ENCODE measurements around the gene KSR1. TPM values are rescaled to one million over a fixed set of nuclear protein-coding genes. Genes with fewer than 3 reads are reported as not detected.

Gene KSR1
- total and polyA plus RNA-seq, 4 donors: 19.0 to 75.7 (median 42.6) TPM

- Histone ChIP-seq H3K27ac (ENCODE audit: low read depth in 1 of 2, low read length in 2 of 2) (no peak overlapping the region), H3K4me1 (ENCODE audit: control insufficient read depth in 1 of 2, insufficient read depth in 2 of 2, low read length in 2 of 2) (no peaks in the 10 kb centered on the region), H3K4me3 (ENCODE audit: low read length in 2 of 2) (no peak overlapping the region), H3K36me3 (ENCODE audit: control insufficient read depth in 1 of 2, insufficient read depth in 2 of 2, low read length in 1 of 2) (no peaks in the 10 kb centered on the region), H3K9me3 (ENCODE audit: control insufficient read depth, low read length) (no peaks in the 10 kb centered on the region), H3K27me3 (ENCODE audit: control insufficient read depth in 1 of 2, insufficient read depth in 2 of 2, low read length in 1 of 2) (no peaks in the 10 kb centered on the region)
- WGBS, 2 donors: 71 to 72% methylated on average over 14 of the region's 14 CpGs
- intact Hi-C loops (cut with DNase I): no loop called here
- ATAC-seq (ENCODE audit: low FRiP score) (no peak), DNase-seq (no peak)
Measured at GRCh38 chr17:27533874-27534815, 77.9 kb downstream of the KSR1 start.

- no peak overlapping the region for H3K27ac ChIP-seq (ENCODE audit: low read depth in 1 of 2, low read length in 2 of 2)
- intact Hi-C loops (cut with DNase I): no loop called here
- H3K4me3 ChIP-seq (ENCODE audit: low read length in 2 of 2): no peak overlapping the region
- H3K9me3 ChIP-seq (ENCODE audit: control insufficient read depth, low read length): no peaks in the 10 kb centered on the region
- no peaks in the 10 kb centered on the region for H3K36me3 ChIP-seq (ENCODE audit: control insufficient read depth in 1 of 2, insufficient read depth in 2 of 2, low read length in 1 of 2)
- DNase-seq (no peak), ATAC-seq (ENCODE audit: low FRiP score) (no peak)
- H3K4me1 ChIP-seq (ENCODE audit: control insufficient read depth in 1 of 2, insufficient read depth in 2 of 2, low read length in 2 of 2): no peaks in the 10 kb centered on the region
- 94 to 95% methylated on average over 12 of the region's 12 CpGs for WGBS, 2 donors
- H3K27me3 ChIP-seq (ENCODE audit: control insufficient read depth in 1 of 2, insufficient read depth in 2 of 2, low read length in 1 of 2): no peaks in the 10 kb centered on the region
Measured at GRCh38 chr17:27535178-27535928, 79.1 kb downstream of the KSR1 start.

GRCh38 chr17:27535975-27536374 lies 79.7 kb downstream of the KSR1 start:
- WGBS, 2 donors: 72 to 87% methylated on average over 7 of the region's 7 CpGs
- H3K9me3 ChIP-seq (ENCODE audit: control insufficient read depth, low read length): no peaks in the 10 kb centered on the region
- intact Hi-C loops (cut with DNase I): no loop called here
- no peak overlapping the region for H3K27ac ChIP-seq (ENCODE audit: low read depth in 1 of 2, low read length in 2 of 2)
- ATAC-seq (ENCODE audit: low FRiP score) (no peak), DNase-seq (no peak)
- H3K4me1 ChIP-seq (ENCODE audit: control insufficient read depth in 1 of 2, insufficient read depth in 2 of 2, low read length in 2 of 2): no peaks in the 10 kb centered on the region
- no peaks in the 10 kb centered on the region for H3K27me3 ChIP-seq (ENCODE audit: control insufficient read depth in 1 of 2, insufficient read depth in 2 of 2, low read length in 1 of 2)
- no peak overlapping the region for H3K4me3 ChIP-seq (ENCODE audit: low read length in 2 of 2)
- H3K36me3 ChIP-seq (ENCODE audit: control insufficient read depth in 1 of 2, insufficient read depth in 2 of 2, low read length in 1 of 2): no peaks in the 10 kb centered on the region

- no peak for ATAC-seq (ENCODE audit: low FRiP score)
- H3K4me1 ChIP-seq (ENCODE audit: control insufficient read depth in 1 of 2, insufficient read depth in 2 of 2, low read length in 2 of 2): no peaks in the 10 kb centered on the region
- no peaks in the 10 kb centered on the region for H3K27me3 ChIP-seq (ENCODE audit: control insufficient read depth in 1 of 2, insufficient read depth in 2 of 2, low read length in 1 of 2)
- H3K27ac ChIP-seq (ENCODE audit: low read depth in 1 of 2, low read length in 2 of 2): no peak overlapping the region
- no peak overlapping the region for H3K4me3 ChIP-seq (ENCODE audit: low read length in 2 of 2)
- H3K36me3 ChIP-seq (ENCODE audit: control insufficient read depth in 1 of 2, insufficient read depth in 2 of 2, low read length in 1 of 2): no peaks in the 10 kb centered on the region
- no peaks in the 10 kb centered on the region for H3K9me3 ChIP-seq (ENCODE audit: control insufficient read depth, low read length)
- whole genome bisulfite sequencing, 2 donors: 93 to 95% methylated on average over 3 of the region's 3 CpGs
- no peak for DNase-seq
- intact Hi-C loops (cut with DNase I): no loop called here
Measured at GRCh38 chr17:27536781-27537180, 80.5 kb downstream of the KSR1 start.

GRCh38 chr17:27538156-27538955 lies 82.1 kb downstream of the KSR1 start:
- peak overlapping the region in 1 of 2 donors; percentile 10 for H3K27ac ChIP-seq (ENCODE audit: low read depth in 1 of 2, low read length in 2 of 2)
- intact Hi-C loops (cut with DNase I): no loop called here
- H3K36me3 ChIP-seq (ENCODE audit: control insufficient read depth in 1 of 2, insufficient read depth in 2 of 2, low read length in 1 of 2): no peaks in the 10 kb centered on the region
- 73 to 81% methylated on average over 11 of the region's 11 CpGs for WGBS, 2 donors
- H3K27me3 ChIP-seq (ENCODE audit: control insufficient read depth in 1 of 2, insufficient read depth in 2 of 2, low read length in 1 of 2): no peaks in the 10 kb centered on the region
- H3K4me3 ChIP-seq (ENCODE audit: low read length in 2 of 2): no peak overlapping the region
- H3K4me1 ChIP-seq (ENCODE audit: control insufficient read depth in 1 of 2, insufficient read depth in 2 of 2, low read length in 2 of 2): no peaks in the 10 kb centered on the region
- no peaks in the 10 kb centered on the region for H3K9me3 ChIP-seq (ENCODE audit: control insufficient read depth, low read length)
- no peak for DNase-seq
- ATAC-seq (ENCODE audit: low FRiP score): no peak

GRCh38 chr17:27539152-27539551 lies 82.9 kb downstream of the KSR1 start:
- ATAC-seq (ENCODE audit: low FRiP score): no peak
- H3K9me3 ChIP-seq (ENCODE audit: control insufficient read depth, low read length): no peaks in the 10 kb centered on the region
- intact Hi-C loops (cut with DNase I): no loop called here
- no peak overlapping the region for H3K27ac ChIP-seq (ENCODE audit: low read depth in 1 of 2, low read length in 2 of 2)
- H3K36me3 ChIP-seq (ENCODE audit: control insufficient read depth in 1 of 2, insufficient read depth in 2 of 2, low read length in 1 of 2): no peaks in the 10 kb centered on the region
- H3K4me3 ChIP-seq (ENCODE audit: low read length in 2 of 2): no peak overlapping the region
- H3K27me3 ChIP-seq (ENCODE audit: control insufficient read depth in 1 of 2, insufficient read depth in 2 of 2, low read length in 1 of 2): no peaks in the 10 kb centered on the region
- H3K4me1 ChIP-seq (ENCODE audit: control insufficient read depth in 1 of 2, insufficient read depth in 2 of 2, low read length in 2 of 2): no peaks in the 10 kb centered on the region
- no peak for DNase-seq
- 97% methylated on average over 8 of the region's 8 CpGs for WGBS, 2 donors

GRCh38 chr17:27539794-27540317 lies 83.6 kb downstream of the KSR1 start:
- no peaks in the 10 kb centered on the region for H3K4me1 ChIP-seq (ENCODE audit: control insufficient read depth in 1 of 2, insufficient read depth in 2 of 2, low read length in 2 of 2)
- H3K9me3 ChIP-seq (ENCODE audit: control insufficient read depth, low read length): no peaks in the 10 kb centered on the region
- 56 to 58% methylated on average over 3 of the region's 3 CpGs for WGBS, 2 donors
- no peaks in the 10 kb centered on the region for H3K27me3 ChIP-seq (ENCODE audit: control insufficient read depth in 1 of 2, insufficient read depth in 2 of 2, low read length in 1 of 2)
- H3K27ac ChIP-seq (ENCODE audit: low read depth in 1 of 2, low read length in 2 of 2): no peak overlapping the region
- no peak for DNase-seq
- H3K36me3 ChIP-seq (ENCODE audit: control insufficient read depth in 1 of 2, insufficient read depth in 2 of 2, low read length in 1 of 2): no peaks in the 10 kb centered on the region
- ATAC-seq (ENCODE audit: low FRiP score): no peak
- intact Hi-C loops (cut with DNase I): no loop called here
- no peak overlapping the region for H3K4me3 ChIP-seq (ENCODE audit: low read length in 2 of 2)

GRCh38 chr17:27540318-27541101 lies 84.3 kb downstream of the KSR1 start:
- Histone ChIP-seq H3K27me3 (ENCODE audit: control insufficient read depth in 1 of 2, insufficient read depth in 2 of 2, low read length in 1 of 2) (no peaks in the 10 kb centered on the region), H3K36me3 (ENCODE audit: control insufficient read depth in 1 of 2, insufficient read depth in 2 of 2, low read length in 1 of 2) (no peaks in the 10 kb centered on the region), H3K4me3 (ENCODE audit: low read length in 2 of 2) (no peak overlapping the region), H3K9me3 (ENCODE audit: control insufficient read depth, low read length) (no peaks in the 10 kb centered on the region), H3K4me1 (ENCODE audit: control insufficient read depth in 1 of 2, insufficient read depth in 2 of 2, low read length in 2 of 2) (no peaks in the 10 kb centered on the region), H3K27ac (ENCODE audit: low read depth in 1 of 2, low read length in 2 of 2) (peak overlapping the region in 1 of 2 donors; percentile 53)
- intact Hi-C loops (cut with DNase I): no loop called here
- ATAC-seq (ENCODE audit: low FRiP score) (peak; percentile 88), DNase-seq (peak; percentile 90 to 94)
- WGBS, 2 donors: 36 to 41% methylated on average over 16 of the region's 16 CpGs

Measured in aorta (tissue), 5 donors.